Calu3 (cell line): ENCODE results near the gene TIGIT. TPM values are rescaled to one million over a fixed set of nuclear protein-coding genes. Genes with fewer than 3 reads are reported as not detected.

Experiments used
- BruUV-seq: library from RNA; stranded (reverse); fragments of 400-500 nt; replicated peaks from 2 replicates; lab custom pipeline; 2021; lab: Mats Ljungman, UMichigan
- CTCF ChIA-PET: fragments of 300-600 bp; sonication (Branson Sonifier 250); formaldehyde crosslinking; loops from one replicate; lab custom pipeline; 2022; ENCODE audit warnings: antibody characterized with exemption; lab: Charles Lee
- DNase-seq: peaks from one replicate; pipeline ENCODE4 v3.0.0; 2022
- H3K27ac Mint-ChIP-seq: one replicate; pipeline ENCODE4 v1.8.0; 2022; ENCODE audit warnings: mixed read lengths; ENCODE audit not compliant: unreplicated experiment
- H3K27me3 Mint-ChIP-seq: one replicate; pipeline ENCODE4 v1.8.0; 2022; ENCODE audit warnings: mixed read lengths; ENCODE audit not compliant: unreplicated experiment
- H3K36me3 Mint-ChIP-seq: one replicate; pipeline ENCODE4 v1.8.0; 2022; ENCODE audit warnings: mild to moderate bottlenecking, moderate library complexity, mixed read lengths; ENCODE audit not compliant: insufficient read depth, unreplicated experiment
- H3K4me1 Mint-ChIP-seq: one replicate; pipeline ENCODE4 v1.8.0; 2022; ENCODE audit warnings: mild to moderate bottlenecking, low read depth, mixed read lengths; ENCODE audit not compliant: unreplicated experiment
- H3K4me3 Mint-ChIP-seq: one replicate; pipeline ENCODE4 v1.8.0; 2022; ENCODE audit warnings: mild to moderate bottlenecking, low read depth, moderate library complexity, mixed read lengths; ENCODE audit not compliant: unreplicated experiment
- H3K9me3 Mint-ChIP-seq: one replicate; pipeline ENCODE4 v1.8.0; 2022; ENCODE audit warnings: low read depth, mixed read lengths; ENCODE audit not compliant: unreplicated experiment
- CTCF ChIP-seq: fragments of 200-600 bp; IDR thresholded peaks from one replicate; pipeline ENCODE4 v1.8.0; 2022; ENCODE audit warnings: antibody characterized with exemption; ENCODE audit not compliant: unreplicated experiment
- intact Hi-C: fragments of 100-400 bp; cut with micrococcal nuclease; formaldehyde crosslinking; loops from one replicate; pipeline ENCODE4 v1.10.0; 2022; ENCODE audit not compliant: unreplicated experiment
- total RNA-seq: library from RNA; stranded (reverse); gene quantifications from 2 replicates; pipeline ENCODE4 v1.2.3, GENCODE V29; 2022

Gene TIGIT
- total RNA-seq, 1 experiment from 2014 or later = not detected

- Mint-ChIP-seq H3K27me3 (no peaks in the 10 kb centered on the region), H3K4me1 (no peaks in the 10 kb centered on the region), H3K9me3 (no peaks in the 10 kb centered on the region), H3K4me3 (no peak overlapping the region), H3K27ac (no peak overlapping the region), H3K36me3 (peaks cover 5% of the 10 kb centered on the region)
- no TSS peak for BruUV-seq
- TF ChIP-seq CTCF = no peak
- intact Hi-C loops = loop anchor here (1.0 to 10.0 kb wide), 2 partner anchors 46 to 182 kb away; no protein-coding TSS in a partner anchor
- CTCF ChIA-PET = no interaction called here
- no peak for DNase-seq
Measured at GRCh38 chr3:114336857-114337256, 43.0 kb downstream of the TIGIT start.

- CTCF ChIA-PET = no interaction called here
- Mint-ChIP-seq H3K27me3 (no peaks in the 10 kb centered on the region), H3K4me3 (no peak overlapping the region), H3K9me3 (no peaks in the 10 kb centered on the region), H3K36me3 (peaks cover 5% of the 10 kb centered on the region), H3K27ac (no peak overlapping the region), H3K4me1 (no peaks in the 10 kb centered on the region)
- BruUV-seq = no TSS peak
- intact Hi-C loops = loop anchor here (10.0 kb wide), 1 partner anchor 184 kb away; no protein-coding TSS in a partner anchor
- DNase-seq = no peak
- TF ChIP-seq CTCF = no peak
Measured at GRCh38 chr3:114338651-114339357, 45.0 kb downstream of the TIGIT start.

GRCh38 chr3:114344492-114344891 is 50.7 kb downstream of the TIGIT start:
- CTCF ChIA-PET = no interaction called here
- TF ChIP-seq CTCF = no peak

GRCh38 chr3:114350271-114350670 is 56.4 kb downstream of the TIGIT start:
- Mint-ChIP-seq H3K4me3 (no peak overlapping the region), H3K36me3 (no peaks in the 10 kb centered on the region), H3K4me1 (peaks cover 13% of the 10 kb centered on the region), H3K9me3 (no peaks in the 10 kb centered on the region), H3K27ac (no peak overlapping the region), H3K27me3 (no peaks in the 10 kb centered on the region)
- no peak for TF ChIP-seq CTCF
- intact Hi-C loops = no loop called here
- no peak for DNase-seq
- no TSS peak for BruUV-seq
- CTCF ChIA-PET = no interaction called here

More at GRCh38 chr3:114344492-114344891, 50.7 kb downstream of the TIGIT start:
- no peaks in the 10 kb centered on the region for H3K27me3 Mint-ChIP-seq
- no peak overlapping the region for H3K4me3 Mint-ChIP-seq
- BruUV-seq = no TSS peak
- no peaks in the 10 kb centered on the region for H3K4me1 Mint-ChIP-seq
- no peak overlapping the region for H3K27ac Mint-ChIP-seq
- H3K9me3 Mint-ChIP-seq = no peaks in the 10 kb centered on the region
- intact Hi-C loops = no loop called here
- no peaks in the 10 kb centered on the region for H3K36me3 Mint-ChIP-seq
- DNase-seq = no peak
